CD4-positive, alpha-beta T cell treated with Interleukin-4 for 1 hour (primary cell): Measurements from ENCODE around the gene SLC25A26.
A peak's percentile ranks its signal among the peaks of the same experiment; 100 is the strongest.

ENCODE experiments used
- DNase-seq, 2 donors: peaks; one replicate each; pipeline ENCODE4 v3.0.0-alpha.2; 2020 to 2022

Gene SLC25A26

GRCh38 chr3:66227915-66228314, 7.1 kb downstream of the SLC25A26 start:
- DNase-seq: no peak

GRCh38 chr3:66228707-66229106, 7.9 kb downstream of the SLC25A26 start:
- DNase-seq: no peak

- DNase-seq: no peak
These were observed 9.1 kb downstream of the SLC25A26 start for GRCh38 chr3:66229931-66230330.

- no peak for DNase-seq
These were observed 12.2 kb downstream of the SLC25A26 start for GRCh38 chr3:66233033-66233432.

- DNase-seq: no peak
These were observed 15.5 kb downstream of the SLC25A26 start for GRCh38 chr3:66236281-66236680.

- no peak for DNase-seq
These were observed 16.8 kb downstream of the SLC25A26 start for GRCh38 chr3:66237552-66237951.

- DNase-seq: no peak
These were observed 18.8 kb downstream of the SLC25A26 start for GRCh38 chr3:66239513-66240123.

- no peak for DNase-seq
These were observed 20.7 kb downstream of the SLC25A26 start for GRCh38 chr3:66241466-66241865.

GRCh38 chr3:66242788-66243464, 22.1 kb downstream of the SLC25A26 start:
- DNase-seq: no peak

GRCh38 chr3:66248641-66249040, 27.8 kb downstream of the SLC25A26 start:
- no peak for DNase-seq

- DNase-seq: peak in 1 of 2 donors; percentile 56
These were observed 33.2 kb downstream of the SLC25A26 start for GRCh38 chr3:66253790-66254620.

GRCh38 chr3:66255865-66256264, 35.1 kb downstream of the SLC25A26 start:
- DNase-seq: no peak

GRCh38 chr3:66256806-66257205, 36.0 kb downstream of the SLC25A26 start:
- DNase-seq: no peak

GRCh38 chr3:66259566-66260255, 38.9 kb downstream of the SLC25A26 start:
- DNase-seq: no peak

- no peak for DNase-seq
These were observed 39.6 kb downstream of the SLC25A26 start for GRCh38 chr3:66260431-66260830.

GRCh38 chr3:66261355-66261754, 40.6 kb downstream of the SLC25A26 start:
- DNase-seq: no peak

GRCh38 chr3:66265649-66266048, 44.8 kb downstream of the SLC25A26 start:
- DNase-seq: no peak

- DNase-seq: no peak
These were observed 45.8 kb downstream of the SLC25A26 start for GRCh38 chr3:66266551-66266950.

- no peak for DNase-seq
These were observed 46.2 kb downstream of the SLC25A26 start for GRCh38 chr3:66267031-66267430.

- DNase-seq: no peak
These were observed 47.1 kb downstream of the SLC25A26 start for GRCh38 chr3:66267906-66268305.

GRCh38 chr3:66268864-66269263, 48.1 kb downstream of the SLC25A26 start:
- no peak for DNase-seq

- no peak for DNase-seq
These were observed 48.6 kb downstream of the SLC25A26 start for GRCh38 chr3:66269411-66269810.

GRCh38 chr3:66270288-66270687, 49.5 kb downstream of the SLC25A26 start:
- DNase-seq: no peak
